ENCODE results near the gene ZC3HAV1L.

The ZC3HAV1L gene

DNA sequence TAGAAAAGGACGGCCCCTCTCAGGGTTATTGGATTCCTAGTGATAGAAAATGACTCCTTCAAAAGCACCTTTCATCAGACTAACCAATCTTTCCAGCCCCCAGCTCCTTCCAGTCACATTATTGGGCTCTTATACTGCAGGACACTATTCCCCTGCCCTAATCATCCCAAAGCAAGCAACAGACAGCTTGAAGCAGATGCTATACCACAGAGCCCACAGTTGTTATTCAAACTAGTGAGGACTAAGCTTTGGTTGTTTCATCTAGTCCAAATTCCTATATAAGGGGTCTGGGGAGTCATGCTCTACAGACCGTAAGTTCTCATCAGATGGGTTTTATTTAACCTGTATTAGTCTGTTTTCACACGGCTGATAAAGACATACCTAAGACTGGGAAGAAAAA is 24.5 kb downstream of the ZC3HAV1L start:
- no peak for DNase-seq (ENCODE audit: extremely low read depth, insufficient read length)
- TF ChIP-seq, protein P1, sequence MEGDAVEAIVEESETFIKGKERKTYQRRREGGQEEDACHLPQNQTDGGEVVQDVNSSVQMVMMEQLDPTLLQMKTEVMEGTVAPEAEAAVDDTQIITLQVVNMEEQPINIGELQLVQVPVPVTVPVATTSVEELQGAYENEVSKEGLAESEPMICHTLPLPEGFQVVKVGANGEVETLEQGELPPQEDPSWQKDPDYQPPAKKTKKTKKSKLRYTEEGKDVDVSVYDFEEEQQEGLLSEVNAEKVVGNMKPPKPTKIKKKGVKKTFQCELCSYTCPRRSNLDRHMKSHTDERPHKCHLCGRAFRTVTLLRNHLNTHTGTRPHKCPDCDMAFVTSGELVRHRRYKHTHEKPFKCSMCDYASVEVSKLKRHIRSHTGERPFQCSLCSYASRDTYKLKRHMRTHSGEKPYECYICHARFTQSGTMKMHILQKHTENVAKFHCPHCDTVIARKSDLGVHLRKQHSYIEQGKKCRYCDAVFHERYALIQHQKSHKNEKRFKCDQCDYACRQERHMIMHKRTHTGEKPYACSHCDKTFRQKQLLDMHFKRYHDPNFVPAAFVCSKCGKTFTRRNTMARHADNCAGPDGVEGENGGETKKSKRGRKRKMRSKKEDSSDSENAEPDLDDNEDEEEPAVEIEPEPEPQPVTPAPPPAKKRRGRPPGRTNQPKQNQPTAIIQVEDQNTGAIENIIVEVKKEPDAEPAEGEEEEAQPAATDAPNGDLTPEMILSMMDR (IDR thresholded peaks at IDR 0.05; ENCODE audit: insufficient read depth, low read length, poor library complexity, severe bottlenecking), result no peak
- H3K36me3 ChIP-seq (ENCODE audit: control insufficient read depth, insufficient read depth, low read length), result no peaks in the 10 kb centered on the region
- H3K4me3 ChIP-seq (replicated peaks; ENCODE audit: low read depth, low read length), result no peak overlapping the region
- no peaks in the 10 kb centered on the region for H3K27me3 ChIP-seq (replicated peaks; ENCODE audit: control insufficient read depth, insufficient read depth, low read length)

GRCh38 chr7:139004321-139005090 is 31.3 kb downstream of the ZC3HAV1L start:
- no peaks in the 10 kb centered on the region; the same call in 1 of the 2 replicates for H3K27me3 ChIP-seq (replicated peaks; ENCODE audit: control insufficient read depth, insufficient read depth, low read length)
- H3K36me3 ChIP-seq (ENCODE audit: control insufficient read depth, insufficient read depth, low read length), result no peaks in the 10 kb centered on the region
- TF ChIP-seq, protein P1 (IDR thresholded peaks at IDR 0.05; ENCODE audit: insufficient read depth, low read length, poor library complexity, severe bottlenecking), result no peak
- DNase-seq (ENCODE audit: extremely low read depth, insufficient read length), result no peak
- no peak overlapping the region for H3K4me3 ChIP-seq (replicated peaks; ENCODE audit: low read depth, low read length)

DNA sequence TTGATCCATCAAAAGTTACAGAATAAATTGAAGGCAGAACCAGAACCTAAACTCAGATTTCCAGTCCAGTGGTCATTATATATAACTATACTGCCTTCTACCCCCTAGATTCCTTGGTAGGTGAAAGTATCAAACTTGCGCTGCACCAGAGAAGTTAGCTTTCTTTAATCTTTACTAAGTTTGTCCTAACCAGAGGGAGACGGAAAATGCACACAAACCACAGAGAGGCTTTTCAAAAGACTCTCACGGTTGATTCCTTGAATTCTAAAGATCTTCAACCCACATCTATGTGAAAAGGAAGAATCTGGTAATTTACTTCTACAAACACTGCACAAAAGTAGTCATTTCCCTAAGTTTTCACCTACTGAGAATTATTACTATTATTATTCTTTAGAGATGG is 36.4 kb downstream of the ZC3HAV1L start:
- H3K27me3 ChIP-seq (replicated peaks; ENCODE audit: control insufficient read depth, insufficient read depth, low read length), result no peaks in the 10 kb centered on the region; the same call in 1 of the 2 replicates
- DNase-seq (ENCODE audit: extremely low read depth, insufficient read length), result no peak
- H3K4me3 ChIP-seq (replicated peaks; ENCODE audit: low read depth, low read length), result no peak overlapping the region
- H3K36me3 ChIP-seq (ENCODE audit: control insufficient read depth, insufficient read depth, low read length), result no peaks in the 10 kb centered on the region
- TF ChIP-seq, protein P1 (IDR thresholded peaks at IDR 0.05; ENCODE audit: insufficient read depth, low read length, poor library complexity, severe bottlenecking), result no peak

- Histone ChIP-seq H3K4me3 (replicated peaks; ENCODE audit: low read depth, low read length) (no peak overlapping the region), H3K36me3 (ENCODE audit: control insufficient read depth, insufficient read depth, low read length) (no peaks in the 10 kb centered on the region), H3K27me3 (replicated peaks; ENCODE audit: control insufficient read depth, insufficient read depth, low read length) (no peaks in the 10 kb centered on the region)
- TF ChIP-seq, protein P1 (IDR thresholded peaks at IDR 0.05; ENCODE audit: insufficient read depth, low read length, poor library complexity, severe bottlenecking), result no peak
- DNase-seq (ENCODE audit: extremely low read depth, insufficient read length), result no peak
Measured at GRCh38 chr7:138992052-138992531, 43.8 kb downstream of the ZC3HAV1L start.

GRCh38 chr7:138987686-138988085 is 48.2 kb downstream of the ZC3HAV1L start:
- no peak overlapping the region for H3K4me3 ChIP-seq (replicated peaks; ENCODE audit: low read depth, low read length)
- no peaks in the 10 kb centered on the region for H3K36me3 ChIP-seq (ENCODE audit: control insufficient read depth, insufficient read depth, low read length)
- TF ChIP-seq, protein P1 (IDR thresholded peaks at IDR 0.05; ENCODE audit: insufficient read depth, low read length, poor library complexity, severe bottlenecking), result no peak
- no peak for DNase-seq (ENCODE audit: extremely low read depth, insufficient read length)
- H3K27me3 ChIP-seq (replicated peaks; ENCODE audit: control insufficient read depth, insufficient read depth, low read length), result no peaks in the 10 kb centered on the region
